T-helper 2 cell treated with Interferon-gamma antibody and Interleukin-4, amounts not matched to agents 5 μg/mL and 100 μg/mL, for 36 hours (primary cell): ENCODE measurements around the gene PLPP7.

Source experiments
- DNase-seq: peaks from one replicate; pipeline ENCODE4 v3.0.0; 2021; ENCODE audit warnings: low spot score
- H3K27ac Mint-ChIP-seq: one replicate; pipeline ENCODE4 v1.8.0; 2021; ENCODE audit warnings: mild to moderate bottlenecking, mixed read lengths
- H3K27me3 Mint-ChIP-seq: one replicate; pipeline ENCODE4 v1.8.0; 2021; ENCODE audit warnings: low read depth, mixed read lengths
- H3K36me3 Mint-ChIP-seq: one replicate; pipeline ENCODE4 v1.8.0; 2021; ENCODE audit warnings: low read depth, mixed read lengths
- H3K4me1 Mint-ChIP-seq: one replicate; pipeline ENCODE4 v1.8.0; 2021; ENCODE audit warnings: low read depth, mixed read lengths
- H3K4me3 Mint-ChIP-seq: one replicate; pipeline ENCODE4 v1.8.0; 2022; ENCODE audit warnings: mild to moderate bottlenecking, moderate library complexity, mixed read lengths
- H3K9me3 Mint-ChIP-seq: one replicate; pipeline ENCODE4 v1.8.0; 2021; ENCODE audit warnings: mixed read lengths

The PLPP7 gene

GRCh38 chr9:131281119-131281965 is 8.2 kb upstream of the PLPP7 start:
- Mint-ChIP-seq H3K4me1 (peaks cover 21% of the 10 kb centered on the region), H3K36me3 (peaks cover under 1% of the 10 kb centered on the region), H3K27ac (no peak overlapping the region), H3K9me3 (no peaks in the 10 kb centered on the region), H3K27me3 (peaks cover 31% of the 10 kb centered on the region), H3K4me3 (no peak overlapping the region)
- DNase-seq: no peak

GRCh38 chr9:131282175-131282574 is 7.3 kb upstream of the PLPP7 start:
- Mint-ChIP-seq H3K36me3 (no peaks in the 10 kb centered on the region), H3K9me3 (no peaks in the 10 kb centered on the region), H3K27ac (no peak overlapping the region), H3K4me3 (peak overlapping the region; percentile 22), H3K27me3 (peaks cover 34% of the 10 kb centered on the region), H3K4me1 (peaks cover 21% of the 10 kb centered on the region)
- DNase-seq: no peak

- Mint-ChIP-seq H3K27me3 (peaks cover 34% of the 10 kb centered on the region), H3K27ac (no peak overlapping the region), H3K36me3 (no peaks in the 10 kb centered on the region), H3K4me1 (peaks cover 21% of the 10 kb centered on the region), H3K9me3 (no peaks in the 10 kb centered on the region), H3K4me3 (no peak overlapping the region)
- DNase-seq: no peak
Measured at GRCh38 chr9:131282688-131283422, 6.7 kb upstream of the PLPP7 start.

GRCh38 chr9:131284856-131285255 is 4.7 kb upstream of the PLPP7 start:
- no peak for DNase-seq
- H3K27ac Mint-ChIP-seq: no peak overlapping the region
- H3K4me1 Mint-ChIP-seq: peaks cover 6% of the 10 kb centered on the region
- peaks cover 34% of the 10 kb centered on the region for H3K27me3 Mint-ChIP-seq
- H3K36me3 Mint-ChIP-seq: no peaks in the 10 kb centered on the region
- H3K4me3 Mint-ChIP-seq: no peak overlapping the region
- H3K9me3 Mint-ChIP-seq: no peaks in the 10 kb centered on the region

- Mint-ChIP-seq H3K4me1 (peaks cover under 1% of the 10 kb centered on the region), H3K36me3 (no peaks in the 10 kb centered on the region)
Measured at GRCh38 chr9:131287359-131287758, 2.2 kb upstream of the PLPP7 start.

GRCh38 chr9:131288217-131288616 is 1.3 kb upstream of the PLPP7 start:
- DNase-seq: no peak
- Mint-ChIP-seq H3K4me3 (no peak overlapping the region), H3K9me3 (no peaks in the 10 kb centered on the region), H3K36me3 (no peaks in the 10 kb centered on the region), H3K4me1 (no peaks in the 10 kb centered on the region), H3K27ac (no peak overlapping the region), H3K27me3 (peaks cover 18% of the 10 kb centered on the region)

More at GRCh38 chr9:131287359-131287758, 2.2 kb upstream of the PLPP7 start:
- H3K27ac Mint-ChIP-seq: no peak overlapping the region
- no peaks in the 10 kb centered on the region for H3K9me3 Mint-ChIP-seq
- peaks cover 20% of the 10 kb centered on the region for H3K27me3 Mint-ChIP-seq
- H3K4me3 Mint-ChIP-seq: no peak overlapping the region
- DNase-seq: no peak

GRCh38 chr9:131290036-131290766 is 678 bp downstream of the PLPP7 start:
- H3K36me3 Mint-ChIP-seq: no peaks in the 10 kb centered on the region
- no peak overlapping the region for H3K27ac Mint-ChIP-seq

GRCh38 chr9:131290767-131291370 is 1.3 kb downstream of the PLPP7 start:
- Mint-ChIP-seq H3K4me3 (no peak overlapping the region), H3K9me3 (no peaks in the 10 kb centered on the region), H3K27me3 (peaks cover 7% of the 10 kb centered on the region), H3K36me3 (no peaks in the 10 kb centered on the region), H3K27ac (no peak overlapping the region), H3K4me1 (no peaks in the 10 kb centered on the region)
- no peak for DNase-seq

More at GRCh38 chr9:131290036-131290766, 678 bp downstream of the PLPP7 start:
- Mint-ChIP-seq H3K27me3 (peaks cover 3% of the 10 kb centered on the region), H3K9me3 (no peaks in the 10 kb centered on the region), H3K4me1 (no peaks in the 10 kb centered on the region), H3K4me3 (no peak overlapping the region)
- no peak for DNase-seq

GRCh38 chr9:131291795-131292315 is 2.3 kb downstream of the PLPP7 start:
- H3K4me1 Mint-ChIP-seq: no peaks in the 10 kb centered on the region
- DNase-seq: no peak
- no peaks in the 10 kb centered on the region for H3K36me3 Mint-ChIP-seq
- H3K4me3 Mint-ChIP-seq: no peak overlapping the region
- H3K27ac Mint-ChIP-seq: no peak overlapping the region
- no peaks in the 10 kb centered on the region for H3K9me3 Mint-ChIP-seq
- H3K27me3 Mint-ChIP-seq: peaks cover 5% of the 10 kb centered on the region

GRCh38 chr9:131292937-131293336 is 3.4 kb downstream of the PLPP7 start:
- Mint-ChIP-seq H3K4me1 (no peaks in the 10 kb centered on the region), H3K9me3 (no peaks in the 10 kb centered on the region), H3K27ac (no peak overlapping the region), H3K27me3 (peaks cover 5% of the 10 kb centered on the region), H3K36me3 (no peaks in the 10 kb centered on the region), H3K4me3 (no peak overlapping the region)
- no peak for DNase-seq

- Mint-ChIP-seq H3K27me3 (peaks cover 5% of the 10 kb centered on the region), H3K36me3 (no peaks in the 10 kb centered on the region), H3K4me3 (no peak overlapping the region), H3K4me1 (no peaks in the 10 kb centered on the region), H3K27ac (no peak overlapping the region), H3K9me3 (no peaks in the 10 kb centered on the region)
- no peak for DNase-seq
Measured at GRCh38 chr9:131296460-131296859, 6.9 kb downstream of the PLPP7 start.

GRCh38 chr9:131296906-131297500 is 7.5 kb downstream of the PLPP7 start:
- no peaks in the 10 kb centered on the region for H3K4me1 Mint-ChIP-seq
- no peaks in the 10 kb centered on the region for H3K9me3 Mint-ChIP-seq
- no peaks in the 10 kb centered on the region for H3K36me3 Mint-ChIP-seq
- H3K27ac Mint-ChIP-seq: no peak overlapping the region
- no peak for DNase-seq
- peaks cover 5% of the 10 kb centered on the region for H3K27me3 Mint-ChIP-seq
- no peak overlapping the region for H3K4me3 Mint-ChIP-seq

- Mint-ChIP-seq H3K9me3 (no peaks in the 10 kb centered on the region), H3K4me3 (no peak overlapping the region), H3K4me1 (no peaks in the 10 kb centered on the region), H3K36me3 (no peaks in the 10 kb centered on the region), H3K27ac (no peak overlapping the region), H3K27me3 (peaks cover 5% of the 10 kb centered on the region)
- DNase-seq: no peak
Measured at GRCh38 chr9:131297903-131298302, 8.4 kb downstream of the PLPP7 start.
